Measurements from ENCODE around the gene PKIG. TPM values are rescaled to one million over a fixed set of nuclear protein-coding genes. Genes with fewer than 3 reads are reported as not detected.

Gene PKIG
- total RNA-seq, 4 donors from 2014 or later, result 305 to 398 (median 357) TPM

GRCh38 chr20:44594730-44595129, 12.4 kb downstream of the PKIG start:
- no peaks in the 10 kb centered on the region for H3K27me3 ChIP-seq
- intact Hi-C loops (cut with DNase I), result no loop called here
- no peak for TF ChIP-seq POLR2AphosphoS5 (IDR thresholded peaks at IDR 0.05)
- no peak for TF ChIP-seq POLR2A (IDR thresholded peaks at IDR 0.05; ENCODE audit: low read depth)
- no peak for TF ChIP-seq EP300 (IDR thresholded peaks at IDR 0.05)
- no peak for TF ChIP-seq CTCF (IDR thresholded peaks at IDR 0.05)
- peaks cover 11 to 48% (median 27%) of the 10 kb centered on the region in 4 donors for H3K36me3 ChIP-seq
- H3K4me3 ChIP-seq, result no peak overlapping the region
- H3K27ac ChIP-seq (replicated peaks in 1 of 4), result peak overlapping the region; percentile 63 to 93 (median 89)
- 13% methylated on average over 1 of the region's 1 CpG for WGBS
- H3K4me1 ChIP-seq, result peaks cover 68 to 99% (median 85%) of the 10 kb centered on the region in 4 donors
- no peaks in the 10 kb centered on the region for H3K9me3 ChIP-seq
- DNase-seq (ENCODE audit: extremely low spot score), result no peak

- WGBS, result 69% methylated on average over 4 of the region's 4 CpGs
- peak overlapping the region; percentile 88 to 93 (median 90) for H3K27ac ChIP-seq (replicated peaks in 1 of 4)
- intact Hi-C loops (cut with DNase I), result no loop called here
- no peak for TF ChIP-seq EP300 (IDR thresholded peaks at IDR 0.05)
- no peak for TF ChIP-seq POLR2AphosphoS5 (IDR thresholded peaks at IDR 0.05)
- TF ChIP-seq POLR2A (IDR thresholded peaks at IDR 0.05; ENCODE audit: low read depth), result no peak
- TF ChIP-seq CTCF (IDR thresholded peaks at IDR 0.05), result no peak
- H3K4me3 ChIP-seq, result no peak overlapping the region
- peaks cover 4 to 35% (median 15%) of the 10 kb centered on the region in 4 donors for H3K36me3 ChIP-seq
- DNase-seq (ENCODE audit: extremely low spot score), result no peak
- H3K27me3 ChIP-seq, result no peaks in the 10 kb centered on the region
- H3K9me3 ChIP-seq, result no peaks in the 10 kb centered on the region
- peaks cover 78 to 100% (median 90%) of the 10 kb centered on the region in 4 donors for H3K4me1 ChIP-seq
These were observed 13.6 kb downstream of the PKIG start for GRCh38 chr20:44596010-44596409.

- no peak for DNase-seq (ENCODE audit: extremely low spot score)
- H3K9me3 ChIP-seq, result no peaks in the 10 kb centered on the region
- peaks cover 0 to 27% (median 7%) of the 10 kb centered on the region in 4 donors for H3K36me3 ChIP-seq
- H3K4me3 ChIP-seq, result no peak overlapping the region
- H3K27me3 ChIP-seq, result no peaks in the 10 kb centered on the region
- intact Hi-C loops (cut with DNase I), result no loop called here
- H3K4me1 ChIP-seq, result peaks cover 85 to 100% (median 92%) of the 10 kb centered on the region in 4 donors
- H3K27ac ChIP-seq (replicated peaks in 1 of 4), result peak overlapping the region; percentile 88 to 93 (median 90)
- TF ChIP-seq POLR2A (IDR thresholded peaks at IDR 0.05; ENCODE audit: low read depth) (no peak), CTCF (IDR thresholded peaks at IDR 0.05) (no peak), EP300 (IDR thresholded peaks at IDR 0.05) (no peak), POLR2AphosphoS5 (IDR thresholded peaks at IDR 0.05) (no peak)
- WGBS, result 82% methylated on average over 3 of the region's 3 CpGs
These were observed 14.5 kb downstream of the PKIG start for GRCh38 chr20:44596876-44597275.

- Histone ChIP-seq H3K36me3 (peaks cover 0 to 20% (median 1%) of the 10 kb centered on the region in 4 donors), H3K27ac (replicated peaks in 1 of 4) (peak overlapping the region; percentile 88 to 93 (median 90)), H3K27me3 (no peaks in the 10 kb centered on the region), H3K4me3 (no peak overlapping the region), H3K4me1 (peaks cover 92 to 100% (median 93%) of the 10 kb centered on the region in 4 donors), H3K9me3 (no peaks in the 10 kb centered on the region)
- intact Hi-C loops (cut with DNase I), result no loop called here
- 82% methylated on average over 4 of the region's 4 CpGs for WGBS
- TF ChIP-seq POLR2A (IDR thresholded peaks at IDR 0.05; ENCODE audit: low read depth) (no peak), CTCF (IDR thresholded peaks at IDR 0.05) (no peak), EP300 (IDR thresholded peaks at IDR 0.05) (no peak), POLR2AphosphoS5 (IDR thresholded peaks at IDR 0.05) (no peak)
- DNase-seq (ENCODE audit: extremely low spot score), result no peak
These were observed 15.1 kb downstream of the PKIG start for GRCh38 chr20:44597516-44597915.

GRCh38 chr20:44597930-44598329, 15.6 kb downstream of the PKIG start:
- Histone ChIP-seq H3K4me3 (no peak overlapping the region), H3K9me3 (no peaks in the 10 kb centered on the region), H3K27me3 (no peaks in the 10 kb centered on the region), H3K27ac (replicated peaks in 1 of 4) (peak overlapping the region; percentile 88 to 93 (median 90)), H3K4me1 (peaks cover 96 to 100% (median 96%) of the 10 kb centered on the region in 4 donors), H3K36me3 (peaks cover 0 to 17% (median 0%) of the 10 kb centered on the region in 4 donors)
- no peak for TF ChIP-seq POLR2AphosphoS5 (IDR thresholded peaks at IDR 0.05)
- TF ChIP-seq CTCF (IDR thresholded peaks at IDR 0.05), result no peak
- no peak for TF ChIP-seq POLR2A (IDR thresholded peaks at IDR 0.05; ENCODE audit: low read depth)
- WGBS, result 55% methylated on average over 2 of the region's 4 CpGs
- intact Hi-C loops (cut with DNase I), result no loop called here
- DNase-seq (ENCODE audit: extremely low spot score), result no peak

All from esophagus muscularis mucosa (tissue), 4 donors.